ENCODE data around the gene SLC39A13.
A peak's percentile ranks its signal among the peaks of the same experiment; 100 is the strongest.

Gene SLC39A13

DNA sequence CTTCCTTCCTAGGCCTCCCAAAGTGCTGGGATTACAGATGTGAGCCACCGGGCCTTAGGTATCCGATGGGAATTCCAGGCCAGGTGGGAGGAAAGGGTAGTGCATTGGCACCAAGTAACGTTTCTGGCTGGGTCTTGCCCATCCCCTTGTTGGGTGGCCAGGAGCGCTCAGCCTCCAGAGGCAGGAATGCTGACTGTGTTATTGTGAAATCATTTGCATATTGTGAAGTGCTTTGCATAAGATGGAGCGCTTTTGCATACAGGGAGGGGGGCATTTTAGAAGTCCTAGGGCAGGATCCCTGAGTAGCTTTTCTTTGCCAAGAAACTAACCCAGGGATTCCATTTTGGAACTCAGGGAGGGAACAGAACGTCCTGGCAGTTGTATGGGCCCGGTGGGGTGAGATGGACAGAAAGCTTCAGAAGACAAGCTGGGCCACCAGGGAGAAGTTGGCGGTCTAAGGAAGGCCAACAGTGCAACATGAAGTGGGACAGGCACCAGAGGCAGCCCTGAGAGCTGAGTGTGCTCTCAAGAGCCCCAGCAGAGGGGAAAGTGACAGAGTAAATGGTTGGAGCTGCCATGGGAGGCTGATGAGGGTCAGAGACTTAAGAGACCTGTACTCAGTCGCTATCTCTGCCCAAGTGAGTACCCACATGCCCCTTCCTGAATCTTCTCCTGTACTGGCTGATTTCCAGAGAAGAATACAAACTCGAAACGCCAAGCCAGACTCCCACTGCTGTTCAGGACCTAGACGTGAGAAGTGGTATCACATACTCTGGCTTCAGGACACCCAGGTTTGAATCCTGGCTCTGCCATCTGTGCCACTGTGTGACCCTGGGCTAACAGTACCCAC is 1.3 kb upstream of the SLC39A13 start:
- no peak for FAIRE-seq

DNA sequence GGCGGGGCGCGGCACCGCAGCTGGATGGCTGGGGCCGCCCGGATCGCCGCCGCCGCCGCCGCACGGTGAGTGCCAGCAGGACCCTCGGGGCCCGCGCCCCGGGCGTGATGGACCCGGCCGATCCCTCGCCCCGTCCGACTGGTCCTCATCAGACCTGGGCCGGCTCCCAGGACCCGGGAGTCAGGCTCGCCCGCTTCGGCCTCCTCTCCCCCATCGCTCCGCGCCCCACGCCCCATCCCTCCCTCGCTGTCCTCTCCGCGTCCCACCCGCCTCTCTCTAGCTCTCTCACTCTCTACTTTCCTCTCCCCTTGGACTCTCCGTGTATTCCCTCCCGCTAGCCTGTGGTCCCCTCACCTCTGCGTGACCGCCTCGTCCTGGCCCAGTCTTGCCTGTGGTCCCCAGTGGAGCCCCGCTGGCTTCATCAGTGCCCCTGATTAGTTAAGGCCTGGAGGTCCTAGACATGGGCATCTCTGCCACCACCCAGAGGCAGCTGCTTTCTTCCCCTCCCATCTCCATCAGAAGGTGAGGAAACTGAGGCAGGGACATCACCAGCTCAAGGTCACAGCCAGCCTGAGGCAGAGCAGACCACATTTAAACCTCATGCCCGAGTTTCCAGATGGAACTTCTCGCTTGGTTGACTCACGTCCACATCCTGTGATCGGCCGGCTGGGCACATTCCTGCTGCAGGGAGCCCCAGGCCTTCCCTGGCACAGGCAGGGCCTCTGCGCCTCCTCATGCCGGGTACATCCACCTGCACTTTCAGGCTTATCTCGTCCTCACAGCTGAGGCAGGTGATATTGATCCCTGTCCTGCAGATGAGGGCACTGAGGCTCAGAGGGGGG is 429 bp downstream of the SLC39A13 start:
- FAIRE-seq: no peak

DNA sequence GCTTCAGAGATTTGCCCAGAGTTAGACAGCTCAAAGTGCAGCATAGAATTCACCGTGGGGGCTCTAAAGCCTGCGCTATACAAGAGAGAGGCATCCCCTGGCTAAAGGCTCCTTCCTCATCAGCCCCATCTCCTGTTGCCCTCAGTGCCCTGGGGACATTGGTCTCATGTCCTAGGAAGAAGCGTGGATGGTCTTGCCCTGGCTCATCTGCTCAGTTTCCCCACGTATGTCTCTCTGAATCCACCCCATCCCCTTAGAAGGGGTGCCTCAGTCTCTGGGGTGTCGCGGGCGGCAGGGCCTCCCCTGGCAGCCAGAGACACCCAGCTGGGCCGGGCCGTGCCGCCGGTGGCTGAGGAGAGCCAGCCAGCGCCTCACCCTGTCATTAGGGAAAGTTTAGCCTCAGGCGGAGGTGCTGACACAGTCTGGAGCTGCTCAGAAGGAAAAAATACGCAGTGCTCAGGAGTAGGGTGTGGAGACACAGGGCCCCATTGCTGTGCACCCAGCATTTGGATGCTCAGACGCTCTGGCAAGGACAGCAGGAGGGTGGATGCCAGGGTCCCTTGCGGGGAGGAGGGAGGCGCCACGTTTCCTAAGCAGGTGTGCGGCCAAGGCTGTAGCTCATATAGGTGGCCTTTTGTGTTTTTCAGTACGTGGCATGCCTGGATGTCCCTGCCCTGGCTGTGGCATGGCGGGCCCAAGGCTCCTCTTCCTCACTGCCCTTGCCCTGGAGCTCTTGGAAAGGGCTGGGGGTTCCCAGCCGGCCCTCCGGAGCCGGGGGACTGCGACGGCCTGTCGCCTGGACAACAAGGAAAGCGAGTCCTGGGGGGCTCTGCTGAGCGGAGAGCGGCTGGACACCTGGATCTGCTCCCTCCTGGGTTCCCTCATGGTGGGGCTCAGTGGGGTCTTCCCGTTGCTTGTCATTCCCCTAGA is 1.3 kb downstream of the SLC39A13 start:
- FAIRE-seq: no peak

DNA sequence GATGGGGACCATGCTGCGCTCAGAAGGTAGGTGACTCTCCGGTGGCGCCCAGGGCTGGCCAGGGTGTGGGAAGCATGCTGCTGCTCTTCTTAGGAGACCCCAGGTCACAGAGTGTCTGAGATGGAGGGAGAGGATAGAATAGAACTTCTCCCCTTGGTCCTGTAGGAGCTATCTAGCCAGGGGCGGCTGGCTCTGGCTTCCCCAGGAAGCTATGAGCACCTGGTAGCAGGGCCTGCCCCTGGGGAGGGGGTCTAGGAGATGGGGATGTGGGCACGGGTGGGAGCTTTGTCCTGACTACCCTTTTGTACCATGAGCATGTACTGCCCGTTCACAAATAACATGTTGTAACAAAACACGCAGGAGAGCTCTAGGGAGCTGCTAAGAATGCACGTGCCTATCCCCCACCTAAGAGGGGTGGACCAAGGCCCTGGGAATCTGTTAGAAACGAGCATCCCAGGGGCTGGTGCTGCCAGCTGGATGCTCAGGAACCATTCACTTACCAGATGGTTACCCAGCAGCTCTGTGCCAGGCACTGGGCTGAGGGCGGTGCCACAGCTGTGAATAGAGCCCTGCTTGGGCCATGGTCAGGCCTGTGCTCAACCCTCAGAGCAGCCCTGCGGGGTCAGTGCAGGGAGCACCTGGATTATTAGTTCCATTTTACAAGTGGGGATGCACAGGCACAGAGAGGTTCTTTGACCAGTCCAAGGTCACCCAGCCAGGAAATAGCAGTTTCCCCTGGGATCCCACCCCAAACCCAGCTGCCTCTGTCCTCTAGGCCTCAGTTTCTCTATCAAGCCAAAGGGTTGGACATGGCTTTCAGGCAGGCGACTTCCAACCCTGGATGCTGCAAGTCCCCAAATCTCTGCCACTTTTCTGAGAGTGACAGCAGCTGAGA is 2.2 kb downstream of the SLC39A13 start:
- FAIRE-seq: no peak

DNA sequence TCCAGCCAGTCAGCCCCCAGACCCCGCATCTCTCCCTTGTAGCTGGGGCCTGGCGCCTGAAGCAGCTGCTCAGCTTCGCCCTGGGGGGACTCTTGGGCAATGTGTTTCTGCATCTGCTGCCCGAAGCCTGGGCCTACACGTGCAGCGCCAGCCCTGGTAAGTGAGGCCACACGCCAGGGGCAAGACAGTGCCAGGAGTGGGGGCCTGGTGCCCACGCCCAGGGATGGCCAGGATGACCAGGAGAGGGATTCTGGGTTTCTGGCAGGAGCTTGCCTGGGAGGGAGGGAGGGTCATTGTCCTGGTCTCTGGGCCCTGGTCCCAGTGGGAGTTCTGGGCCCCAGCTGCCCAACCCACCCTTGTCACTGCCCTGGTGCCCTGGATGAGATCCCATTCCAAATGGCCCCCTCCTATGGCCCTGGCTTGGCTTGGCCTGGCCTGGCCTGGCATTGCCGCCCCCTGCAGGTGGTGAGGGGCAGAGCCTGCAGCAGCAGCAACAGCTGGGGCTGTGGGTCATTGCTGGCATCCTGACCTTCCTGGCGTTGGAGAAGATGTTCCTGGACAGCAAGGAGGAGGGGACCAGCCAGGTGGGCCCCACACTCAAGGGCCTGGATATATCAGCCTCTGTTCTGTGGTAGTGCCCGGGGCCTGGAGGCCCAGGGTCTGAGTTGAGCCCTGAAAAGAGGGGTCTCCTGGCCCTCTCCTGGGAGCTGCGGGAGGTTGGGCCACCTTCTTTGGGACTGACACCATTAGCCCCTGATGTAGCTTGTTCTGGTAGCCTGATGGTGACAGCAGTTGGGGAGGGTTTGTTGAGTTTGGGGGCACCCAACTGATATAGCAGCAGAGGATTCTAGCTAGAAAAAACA is 3.7 kb downstream of the SLC39A13 start:
- no peak for FAIRE-seq

DNA sequence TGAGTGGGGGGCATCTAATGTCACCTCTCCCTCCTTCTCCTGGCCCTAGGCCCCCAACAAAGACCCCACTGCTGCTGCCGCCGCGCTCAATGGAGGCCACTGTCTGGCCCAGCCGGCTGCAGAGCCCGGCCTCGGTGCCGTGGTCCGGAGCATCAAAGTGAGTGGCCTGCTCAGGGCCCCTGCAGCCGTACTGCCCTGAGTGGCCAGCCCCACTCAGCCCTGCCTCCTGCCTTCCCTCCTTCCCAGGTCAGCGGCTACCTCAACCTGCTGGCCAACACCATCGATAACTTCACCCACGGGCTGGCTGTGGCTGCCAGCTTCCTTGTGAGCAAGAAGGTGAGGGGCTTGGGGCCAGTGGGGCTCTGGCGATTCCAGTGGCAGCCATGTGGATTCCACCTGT is 5.0 kb downstream of the SLC39A13 start:
- FAIRE-seq: no peak

DNA sequence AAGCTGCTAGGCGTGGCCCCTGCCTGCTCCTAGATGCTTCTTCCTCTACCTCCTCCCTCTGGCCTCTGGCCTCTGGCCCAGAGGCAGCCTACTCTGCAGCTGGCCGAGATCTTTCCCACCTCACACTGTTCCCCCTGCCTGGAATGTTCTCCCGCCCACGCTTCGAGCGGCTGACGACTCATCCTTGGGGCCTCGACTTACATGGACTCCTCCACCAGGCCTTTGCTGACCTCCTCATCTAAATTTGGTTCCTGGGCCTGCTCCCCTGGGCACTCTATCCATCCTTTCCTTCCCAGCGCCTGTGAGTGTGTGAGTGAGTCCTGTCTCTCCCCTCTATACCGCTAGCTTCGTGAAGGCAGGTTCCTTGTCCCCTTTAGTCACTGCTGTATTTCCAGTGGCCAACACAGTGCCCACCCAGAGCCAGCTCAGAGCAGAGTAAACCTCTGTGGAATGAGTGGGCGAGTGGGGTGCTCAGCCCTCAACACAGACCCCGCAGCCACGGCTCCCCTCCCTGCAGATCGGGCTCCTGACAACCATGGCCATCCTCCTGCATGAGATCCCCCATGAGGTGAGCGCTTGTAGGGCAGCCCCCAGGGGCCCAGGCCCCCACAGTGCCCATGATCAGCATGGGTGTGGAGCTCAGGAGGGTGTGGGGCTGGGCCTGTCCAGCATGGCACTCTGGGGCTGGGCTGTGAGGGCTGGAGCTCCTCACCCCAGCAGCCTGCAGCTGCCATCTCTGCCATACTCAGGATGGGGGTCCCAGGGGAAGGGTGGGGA is 5.7 kb downstream of the SLC39A13 start:
- no peak for FAIRE-seq

DNA sequence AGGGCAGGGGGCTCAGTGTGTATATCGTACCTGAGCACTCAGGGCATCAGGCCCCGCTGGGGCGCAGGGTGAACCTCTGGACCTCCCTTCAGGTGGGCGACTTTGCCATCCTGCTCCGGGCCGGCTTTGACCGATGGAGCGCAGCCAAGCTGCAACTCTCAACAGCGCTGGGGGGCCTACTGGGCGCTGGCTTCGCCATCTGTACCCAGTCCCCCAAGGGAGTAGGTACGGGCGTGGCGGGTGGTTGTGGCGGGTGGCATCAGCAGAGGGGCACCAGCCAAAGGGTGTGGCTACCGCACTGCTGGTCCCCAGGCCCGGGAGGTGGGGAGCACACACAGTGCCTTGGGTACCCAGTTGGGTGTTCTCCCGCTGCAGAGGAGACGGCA is 6.3 kb downstream of the SLC39A13 start:
- FAIRE-seq: no peak

DNA sequence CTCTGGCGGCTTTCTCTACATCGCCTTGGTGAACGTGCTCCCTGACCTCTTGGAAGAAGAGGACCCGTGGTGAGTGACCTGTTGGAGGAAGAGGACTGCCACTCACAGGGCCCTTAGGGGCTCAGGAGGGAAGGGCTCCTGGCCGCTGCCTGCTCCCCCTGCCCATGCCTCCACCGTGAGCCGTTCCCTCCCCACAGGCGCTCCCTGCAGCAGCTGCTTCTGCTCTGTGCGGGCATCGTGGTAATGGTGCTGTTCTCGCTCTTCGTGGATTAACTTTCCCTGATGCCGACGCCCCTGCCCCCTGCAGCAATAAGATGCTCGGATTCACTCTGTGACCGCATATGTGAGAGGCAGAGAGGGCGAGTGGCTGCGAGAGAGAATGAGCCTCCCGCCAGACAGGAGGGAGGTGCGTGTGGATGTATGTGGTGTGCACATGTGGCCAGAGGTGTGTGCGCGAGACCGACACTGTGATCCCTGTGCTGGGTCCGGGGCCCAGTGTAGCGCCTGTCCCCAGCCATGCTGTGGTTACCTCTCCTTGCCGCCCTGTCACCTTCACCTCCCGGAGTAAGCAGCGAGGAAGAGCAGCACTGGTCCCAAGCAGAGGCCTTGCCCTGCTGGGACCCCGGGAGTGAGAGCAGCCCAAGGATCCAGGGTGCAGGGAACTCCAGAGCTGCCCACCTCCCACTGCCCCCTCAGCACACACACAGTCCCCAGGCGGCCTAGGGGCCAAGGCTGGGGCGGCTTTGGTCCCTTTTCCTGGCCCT is 6.9 kb downstream of the SLC39A13 start:
- no peak for FAIRE-seq

DNA sequence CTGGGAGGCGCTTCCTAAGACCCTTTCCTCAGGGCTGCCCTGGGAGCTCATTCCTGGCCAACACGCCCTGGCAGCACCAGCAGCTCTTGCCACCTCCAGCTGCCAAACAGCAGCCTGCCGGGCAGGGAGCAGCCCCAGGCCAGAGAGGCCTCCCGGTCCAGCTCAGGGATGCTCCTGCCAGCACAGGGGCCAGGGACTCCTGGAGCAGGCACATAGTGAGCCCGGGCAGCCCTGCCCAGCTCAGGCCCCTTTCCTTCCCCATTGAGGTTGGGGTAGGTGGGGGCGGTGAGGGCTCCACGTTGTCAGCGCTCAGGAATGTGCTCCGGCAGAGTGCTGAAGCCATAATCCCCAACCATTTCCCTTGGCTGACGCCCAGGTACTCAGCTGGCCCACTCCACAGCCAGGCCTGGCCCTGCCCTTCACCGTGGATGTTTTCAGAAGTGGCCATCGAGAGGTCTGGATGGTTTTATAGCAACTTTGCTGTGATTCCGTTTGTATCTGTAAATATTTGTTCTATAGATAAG is 7.6 kb downstream of the SLC39A13 start:
- no peak for FAIRE-seq

DNA sequence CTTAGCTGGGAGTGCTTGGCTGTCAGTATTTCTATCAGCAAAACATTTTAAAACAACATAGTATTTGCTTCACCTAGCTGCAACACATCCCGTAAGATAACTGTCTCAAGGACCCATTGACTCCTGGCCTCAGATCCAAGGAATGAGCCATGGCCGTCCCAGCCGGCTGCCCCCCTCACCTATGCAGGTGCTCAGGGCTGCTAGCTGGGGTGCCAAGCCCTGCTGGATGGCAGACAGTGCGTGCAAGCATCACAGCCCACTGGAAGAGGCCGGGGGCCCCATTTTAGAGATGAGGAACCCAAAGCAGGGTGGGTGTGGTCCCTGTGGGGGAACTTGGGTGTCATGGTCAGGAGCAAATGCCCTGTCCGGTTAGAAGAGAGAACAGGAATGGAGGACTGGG is 9.3 kb downstream of the SLC39A13 start:
- no peak for FAIRE-seq

DNA sequence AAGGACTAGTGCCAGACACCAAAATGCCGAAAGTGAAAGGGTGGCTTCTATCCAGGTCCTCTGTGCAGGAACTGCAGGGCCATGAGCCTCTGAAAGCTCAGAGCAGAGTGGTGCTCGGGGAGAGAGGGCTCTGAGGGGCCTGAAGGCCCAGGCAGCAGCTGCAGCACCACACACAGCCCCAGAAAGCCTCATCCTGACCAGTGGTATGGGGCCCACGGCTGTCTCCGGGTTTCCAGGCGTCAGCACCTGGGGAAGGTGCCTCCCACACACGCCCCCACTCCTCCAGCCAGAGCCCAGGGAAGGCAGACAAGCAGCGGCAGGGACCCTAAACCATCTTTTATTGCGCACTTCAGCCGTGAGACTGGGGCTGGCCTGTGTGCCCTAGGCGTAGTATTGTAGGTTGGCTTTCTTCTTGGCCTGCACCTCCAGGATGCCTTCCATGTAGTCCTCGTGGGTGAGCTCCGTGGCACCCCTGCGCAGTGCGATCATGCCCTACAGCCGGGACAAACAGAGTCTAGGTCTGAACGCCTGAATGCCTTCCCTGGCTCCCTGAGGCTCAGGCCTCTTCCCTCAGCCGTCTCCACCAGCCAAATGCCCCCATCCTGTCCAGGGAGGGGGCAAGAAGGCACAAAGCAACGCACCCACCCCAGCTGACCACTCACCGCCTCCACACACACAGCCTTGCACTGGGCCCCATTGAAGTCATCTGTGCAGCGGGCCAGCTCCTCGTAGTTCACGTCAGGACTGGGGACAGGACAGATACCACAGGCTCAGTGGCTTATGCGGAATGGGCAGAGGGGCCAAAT is 10.3 kb downstream of the SLC39A13 start:
- FAIRE-seq: no peak

DNA sequence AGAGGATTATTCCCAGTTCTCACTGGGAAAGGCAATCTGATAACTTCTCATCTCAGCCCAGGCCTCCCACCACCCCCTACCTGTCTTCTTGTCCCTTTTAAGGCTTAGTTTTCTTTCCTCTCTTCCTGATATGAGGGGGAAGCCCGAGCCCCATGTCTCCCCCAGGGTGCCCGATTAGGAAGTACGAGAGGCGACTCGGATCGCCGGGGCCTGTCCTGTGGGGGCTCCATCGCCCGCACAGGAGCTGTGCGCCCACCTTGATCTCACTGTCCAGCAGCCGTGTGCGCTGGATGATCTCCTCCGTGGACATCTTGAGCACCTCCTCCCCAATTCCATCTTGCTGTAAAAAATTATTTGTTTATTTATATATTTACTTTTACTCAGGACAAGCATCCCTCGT is 17.2 kb downstream of the SLC39A13 start:
- FAIRE-seq: no peak

DNA sequence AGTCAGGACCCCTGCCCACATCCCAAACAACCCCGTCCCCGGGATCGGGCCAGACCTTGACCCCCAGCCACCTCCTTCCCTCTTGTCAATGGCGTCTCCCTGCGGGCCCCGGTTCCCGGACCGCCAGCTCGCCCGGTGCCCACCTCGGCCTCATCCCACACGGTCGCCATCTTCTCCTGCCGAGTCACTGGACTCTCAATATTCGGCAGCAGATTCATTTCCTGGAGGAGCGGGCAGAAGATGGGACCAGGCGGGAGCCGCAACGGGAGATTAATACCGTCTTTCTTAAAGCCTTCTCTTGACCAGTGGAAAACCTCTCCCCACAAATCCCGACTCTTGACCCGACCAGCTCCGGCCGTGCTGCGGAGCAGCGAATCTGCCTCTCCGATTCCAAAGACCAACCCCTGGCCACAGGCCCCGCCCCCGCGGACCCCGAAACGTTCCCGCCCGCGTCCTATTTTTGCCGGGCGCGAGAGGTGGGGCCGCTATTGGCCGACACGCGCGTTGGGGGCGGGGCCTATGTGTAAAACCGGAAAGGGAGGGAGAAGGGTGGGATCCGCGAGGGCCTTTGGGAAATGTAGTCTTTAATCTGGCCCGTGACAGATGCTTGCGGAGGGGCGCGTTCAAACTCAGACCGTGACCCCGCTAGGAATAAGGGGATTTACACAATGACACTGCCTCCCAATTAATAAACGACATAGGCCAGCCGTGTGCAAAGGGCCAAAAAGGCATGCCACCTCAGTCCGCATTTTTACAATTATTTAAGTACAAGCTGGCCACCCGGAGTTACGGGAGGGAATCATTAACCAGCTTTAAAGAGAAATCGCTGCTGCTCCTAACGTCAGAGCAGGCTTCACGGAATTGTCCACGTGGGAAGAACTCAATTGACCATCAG is 17.9 kb downstream of the SLC39A13 start, which contains the start of gene PSMC3:
TSS of gene PSMC3 (minus strand) at position 378 of the 895 bp plus-strand sequence. CDS start at position 218, 160 bp downstream.
- FAIRE-seq: peak; percentile 81

DNA sequence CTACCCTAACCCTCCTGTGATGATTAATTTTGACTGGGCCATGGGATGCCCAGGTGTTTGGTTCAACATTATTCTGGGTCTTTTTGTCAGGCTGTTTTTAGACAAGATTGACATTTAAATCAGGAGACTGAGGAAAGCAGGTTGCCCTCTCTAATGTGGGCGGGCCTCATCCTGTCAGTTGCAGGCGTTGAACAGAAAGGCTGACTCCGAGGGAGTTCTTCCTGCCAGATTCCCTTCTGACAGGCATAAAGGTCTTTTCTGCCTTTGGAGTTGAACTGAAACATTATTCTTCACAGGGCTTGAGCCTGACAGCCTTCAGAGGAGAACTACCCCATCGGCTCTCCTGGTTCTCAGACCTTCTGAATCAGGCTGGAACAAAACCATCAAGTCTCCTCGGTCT is 22.1 kb downstream of the SLC39A13 start:
- FAIRE-seq: no peak

DNA sequence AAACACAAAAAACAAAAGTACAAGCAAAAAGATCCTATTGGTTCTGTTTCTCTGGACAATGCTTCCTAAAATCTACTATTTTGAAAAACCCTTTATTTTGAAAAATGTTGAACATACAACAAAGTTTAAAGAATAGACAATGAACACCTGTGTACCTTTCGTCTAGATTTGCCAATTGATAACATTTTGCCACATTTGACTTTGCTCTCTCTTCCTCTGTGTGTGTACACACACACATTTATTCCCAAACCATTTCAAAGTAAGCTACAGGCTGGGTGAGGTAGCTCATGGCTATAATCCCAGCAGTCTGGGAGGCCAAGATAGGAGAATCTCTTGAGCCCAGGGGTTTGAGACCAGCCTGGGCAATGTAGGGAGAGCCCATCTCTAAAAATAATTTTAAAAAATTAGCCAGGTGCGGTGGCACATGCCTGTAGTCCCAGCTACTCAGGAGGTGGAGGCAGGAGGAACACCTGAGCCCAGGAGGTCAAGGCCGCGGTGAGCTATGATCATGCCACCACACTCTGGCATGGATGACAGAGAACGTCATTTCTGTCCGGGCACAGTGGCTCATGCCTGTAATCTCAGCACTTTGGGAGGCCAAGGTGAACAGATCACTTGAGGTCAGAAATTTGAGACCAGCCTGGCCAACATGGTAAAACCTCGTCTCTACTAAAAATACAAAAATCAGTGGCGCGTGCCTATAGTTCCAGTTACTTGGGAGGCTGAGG is 23.1 kb downstream of the SLC39A13 start:
- FAIRE-seq: no peak

Data from islet of Langerhans (tissue), 1 donor.